ENCODE measurements around the gene CRYGS.

CRYGS gene

DNA sequence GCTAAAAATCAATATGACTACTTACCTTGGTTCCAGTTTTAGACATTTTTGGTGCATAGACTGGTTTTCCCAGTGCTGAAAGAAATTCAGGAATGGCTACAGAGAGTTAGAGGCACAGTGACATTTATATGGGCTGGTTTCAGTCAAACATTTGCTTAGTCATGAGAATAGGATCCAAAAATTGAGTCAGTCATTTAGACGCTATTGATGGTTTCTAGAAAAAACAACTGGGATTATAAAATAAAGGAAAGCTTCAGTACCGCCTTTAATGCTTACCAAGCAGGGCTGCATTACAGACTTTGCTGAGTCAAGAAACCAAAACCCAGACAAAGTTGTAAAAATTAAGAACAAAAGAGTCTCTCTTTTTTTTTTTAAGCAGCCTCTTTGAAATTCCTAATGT is at the start of gene CRYGS:
Gene CRYGS (minus strand): TSS at position 100 of the 400 bp plus-strand sequence. CDS start 54 bp downstream, at position 46.
- Histone ChIP-seq H2AFZ (no peak within 1 kb of the TSS), H3K9ac (no peak within 1 kb of the TSS), H3K9me3 (ENCODE audit: control insufficient read depth, low read length) (no peaks in the 10 kb centered on the region), H3K27ac (no peak within 1 kb of the TSS), H3K27me3 (ENCODE audit: control insufficient read depth, insufficient read depth, low read length) (no peaks in the 10 kb centered on the region), H3K36me3 (ENCODE audit: control insufficient read depth, insufficient read depth, low read length) (no peaks in the 10 kb centered on the region), H3K4me2 (ENCODE audit: low read length) (no peak within 1 kb of the TSS), H3K79me2 (no peaks in the 10 kb centered on the region), H3K4me1 (no peaks in the 10 kb centered on the region), H3K4me3 (ENCODE audit: low read depth, low read length) (no peak within 1 kb of the TSS)
- TF ChIP-seq, protein P1, sequence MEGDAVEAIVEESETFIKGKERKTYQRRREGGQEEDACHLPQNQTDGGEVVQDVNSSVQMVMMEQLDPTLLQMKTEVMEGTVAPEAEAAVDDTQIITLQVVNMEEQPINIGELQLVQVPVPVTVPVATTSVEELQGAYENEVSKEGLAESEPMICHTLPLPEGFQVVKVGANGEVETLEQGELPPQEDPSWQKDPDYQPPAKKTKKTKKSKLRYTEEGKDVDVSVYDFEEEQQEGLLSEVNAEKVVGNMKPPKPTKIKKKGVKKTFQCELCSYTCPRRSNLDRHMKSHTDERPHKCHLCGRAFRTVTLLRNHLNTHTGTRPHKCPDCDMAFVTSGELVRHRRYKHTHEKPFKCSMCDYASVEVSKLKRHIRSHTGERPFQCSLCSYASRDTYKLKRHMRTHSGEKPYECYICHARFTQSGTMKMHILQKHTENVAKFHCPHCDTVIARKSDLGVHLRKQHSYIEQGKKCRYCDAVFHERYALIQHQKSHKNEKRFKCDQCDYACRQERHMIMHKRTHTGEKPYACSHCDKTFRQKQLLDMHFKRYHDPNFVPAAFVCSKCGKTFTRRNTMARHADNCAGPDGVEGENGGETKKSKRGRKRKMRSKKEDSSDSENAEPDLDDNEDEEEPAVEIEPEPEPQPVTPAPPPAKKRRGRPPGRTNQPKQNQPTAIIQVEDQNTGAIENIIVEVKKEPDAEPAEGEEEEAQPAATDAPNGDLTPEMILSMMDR (IDR thresholded peaks at IDR 0.05): no peak

DNA sequence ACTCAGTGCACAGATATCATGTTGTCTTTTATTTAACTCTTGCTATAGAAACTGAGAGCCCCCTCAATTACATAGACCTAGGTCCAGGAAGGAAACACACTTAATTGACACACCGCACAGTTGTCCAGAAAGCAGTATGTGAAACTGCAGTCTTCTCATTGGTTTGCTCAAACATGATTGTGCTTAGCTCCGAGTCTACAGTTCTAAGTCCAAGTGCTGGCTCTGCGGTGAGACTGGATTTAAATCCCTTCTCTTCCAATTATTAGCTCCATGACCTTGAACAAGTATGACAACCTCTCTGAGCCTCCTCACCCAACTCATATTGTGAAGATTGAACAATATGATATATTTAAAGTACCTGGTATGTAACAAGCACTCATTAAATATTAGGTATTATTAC is 49.7 kb upstream of the CRYGS start:
- H3K36me3 ChIP-seq (ENCODE audit: control insufficient read depth, insufficient read depth, low read length): no peaks in the 10 kb centered on the region
- H3K27me3 ChIP-seq (ENCODE audit: control insufficient read depth, insufficient read depth, low read length): no peaks in the 10 kb centered on the region
- H2AFZ ChIP-seq: no peak overlapping the region
- TF ChIP-seq, protein P1 (IDR thresholded peaks at IDR 0.05): no peak
- no peak overlapping the region for H3K4me3 ChIP-seq (ENCODE audit: low read depth, low read length)
- H3K9ac ChIP-seq: no peak overlapping the region
- no peaks in the 10 kb centered on the region for H3K79me2 ChIP-seq
- no peak overlapping the region for H3K27ac ChIP-seq
- no peak overlapping the region for H3K4me2 ChIP-seq (ENCODE audit: low read length)
- H3K9me3 ChIP-seq (ENCODE audit: control insufficient read depth, low read length): no peaks in the 10 kb centered on the region
- no peaks in the 10 kb centered on the region for H3K4me1 ChIP-seq

DNA sequence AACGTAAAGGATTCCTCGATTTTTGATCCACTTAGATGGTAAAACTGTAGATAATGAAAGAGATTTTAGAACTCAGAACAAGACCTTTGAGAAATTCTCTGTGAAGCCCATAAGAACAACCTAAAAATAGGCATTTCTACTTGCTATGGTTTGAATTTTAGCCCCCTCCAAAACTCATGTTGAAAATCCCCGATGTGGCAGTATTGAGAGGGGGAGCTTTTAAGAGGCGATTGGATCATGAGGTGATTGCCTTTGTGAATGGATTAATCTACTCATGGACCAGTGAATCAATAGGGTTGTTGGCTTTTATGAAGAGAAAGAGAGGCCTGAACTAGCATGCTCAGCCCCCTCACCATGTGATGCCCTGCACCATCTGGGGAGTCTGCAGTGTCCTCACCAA is 48.5 kb upstream of the CRYGS start:
- no peak overlapping the region for H3K27ac ChIP-seq
- no peak overlapping the region for H3K4me2 ChIP-seq (ENCODE audit: low read length)
- no peaks in the 10 kb centered on the region for H3K9me3 ChIP-seq (ENCODE audit: control insufficient read depth, low read length)

DNA sequence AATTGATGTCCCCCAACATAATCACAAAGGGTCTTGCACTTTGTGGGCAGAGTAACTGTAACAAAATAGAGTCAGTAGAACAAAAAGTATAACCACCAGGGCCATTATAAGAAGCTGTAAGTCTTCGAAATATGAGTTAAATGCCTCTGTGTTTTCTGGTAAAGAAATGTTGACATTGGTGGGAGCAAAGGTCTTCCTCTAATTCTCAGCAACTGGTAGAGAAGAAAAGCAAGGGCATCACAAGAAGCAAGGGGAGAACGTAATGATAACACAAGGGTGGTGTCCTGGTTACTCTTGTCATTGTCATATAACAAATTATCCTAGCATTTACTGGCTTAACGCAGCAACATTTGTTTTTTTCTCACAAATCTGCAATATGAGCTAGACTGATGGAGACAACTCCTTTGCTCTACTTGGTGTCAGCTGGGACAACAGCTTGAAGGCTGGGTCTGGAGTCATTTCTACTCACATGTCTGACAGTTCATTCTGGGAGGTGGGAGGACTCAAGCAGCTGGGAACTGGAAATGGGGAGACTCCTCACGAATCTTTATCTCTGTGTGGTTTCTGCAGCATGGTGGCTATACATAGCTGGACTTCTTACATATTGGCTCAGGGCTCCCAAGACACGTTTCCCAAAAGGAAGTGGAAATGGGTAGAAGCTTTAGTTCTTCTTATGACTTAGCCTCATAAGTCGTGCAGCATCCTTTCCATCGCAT is 46.6 kb upstream of the CRYGS start:
- H3K9ac ChIP-seq: no peak overlapping the region
- no peaks in the 10 kb centered on the region for H3K4me1 ChIP-seq
- TF ChIP-seq, protein P1 (IDR thresholded peaks at IDR 0.05): no peak
- no peaks in the 10 kb centered on the region for H3K27me3 ChIP-seq (ENCODE audit: control insufficient read depth, insufficient read depth, low read length)
- H3K27ac ChIP-seq: no peak overlapping the region
- no peak overlapping the region for H2AFZ ChIP-seq
- H3K4me2 ChIP-seq (ENCODE audit: low read length): no peak overlapping the region
- no peaks in the 10 kb centered on the region for H3K9me3 ChIP-seq (ENCODE audit: control insufficient read depth, low read length)
- H3K36me3 ChIP-seq (ENCODE audit: control insufficient read depth, insufficient read depth, low read length): no peaks in the 10 kb centered on the region
- no peaks in the 10 kb centered on the region for H3K79me2 ChIP-seq
- H3K4me3 ChIP-seq (ENCODE audit: low read depth, low read length): no peak overlapping the region

More for the DNA sequence above, 48.5 kb upstream of the CRYGS start:
- H3K36me3 ChIP-seq (ENCODE audit: control insufficient read depth, insufficient read depth, low read length): no peaks in the 10 kb centered on the region
- H3K79me2 ChIP-seq: no peaks in the 10 kb centered on the region
- H3K4me1 ChIP-seq: no peaks in the 10 kb centered on the region
- H3K27me3 ChIP-seq (ENCODE audit: control insufficient read depth, insufficient read depth, low read length): no peaks in the 10 kb centered on the region
- H3K9ac ChIP-seq: no peak overlapping the region
- H3K4me3 ChIP-seq (ENCODE audit: low read depth, low read length): no peak overlapping the region
- TF ChIP-seq, protein P1 (IDR thresholded peaks at IDR 0.05): no peak
- H2AFZ ChIP-seq: no peak overlapping the region

All from parathyroid adenoma (tissue), 2 donors.